Thoracic aorta (tissue), 2 donors: ENCODE data around the gene CRYBB1. TPM values are rescaled to one million over a fixed set of nuclear protein-coding genes. Genes with fewer than 3 reads are reported as not detected.

Experiments used
- ATAC-seq: fragments of 150-250 bp; one replicate; pipeline ENCODE4 v1.8.0; 2017; ENCODE audit warnings: low read depth; ENCODE audit not compliant: insufficient number of reproducible peaks, low FRiP score
- DNase-seq: peaks from one replicate; pipeline ENCODE4 v3.0.0-alpha.2; 2020; ENCODE audit warnings: low spot score
- H3K27ac ChIP-seq, 2 donors: fragments of 200-600 bp; sonication (generic); 1 replicate in 1 of 2; 2 replicates in 1 of 2; pipeline ENCODE4 v1.5.1; 2016; ENCODE audit warnings: mild to moderate bottlenecking in 2 of 2, moderate library complexity in 2 of 2
- H3K27me3 ChIP-seq: fragments of 200-600 bp; sonication (generic); replicated peaks from 2 replicates; pipeline ENCODE4 v1.6.0; 2016; ENCODE audit warnings: mild to moderate bottlenecking; ENCODE audit not compliant: insufficient read depth
- H3K36me3 ChIP-seq: fragments of 200-600 bp; sonication (generic); one replicate; pipeline ENCODE4 v1.5.1; 2016
- H3K4me1 ChIP-seq, 2 donors: fragments of 200-600 bp; sonication (generic); 1 replicate in 1 of 2; 2 replicates in 1 of 2; pipeline versions ENCODE4 v1.5.1 to v1.6.0; 2016; ENCODE audit warnings: low read depth in 2 of 2, mild to moderate bottlenecking in 1 of 2; ENCODE audit not compliant: control insufficient read depth in 1 of 2
- H3K4me3 ChIP-seq: fragments of 200-600 bp; sonication (generic); 2 replicates; pipeline ENCODE4 v1.5.1; 2016; ENCODE audit warnings: mild to moderate bottlenecking
- H3K9me3 ChIP-seq: fragments of 200-600 bp; sonication (generic); 2 replicates; pipeline ENCODE4 v1.5.1; 2016
- CTCF ChIP-seq: fragments of 200-600 bp; sonication (generic); IDR thresholded peaks from one replicate; pipeline ENCODE4 v1.5.1; 2019; ENCODE audit warnings: antibody characterized with exemption
- total RNA-seq, 2 donors: library from RNA; depleted of rRNA; stranded (reverse); fragments of >200 nt; gene quantifications; one replicate each; pipeline versions ENCODE4 v1.1.0 to v1.2.3, GENCODE V29; 2016

The CRYBB1 gene
- total RNA-seq, 2 donors from 2014 or later, result 0.71 to 2.6 TPM

GRCh38 chr22:26624803-26625202 is 7.0 kb upstream of the CRYBB1 start:
- Histone ChIP-seq H3K4me3 (no peak overlapping the region), H3K27ac (no peak overlapping the region), H3K4me1 (no peaks in the 10 kb centered on the region), H3K36me3 (no peaks in the 10 kb centered on the region), H3K9me3 (no peaks in the 10 kb centered on the region), H3K27me3 (no peaks in the 10 kb centered on the region)
- TF ChIP-seq CTCF, result no peak
- no peak for ATAC-seq
- DNase-seq, result no peak

GRCh38 chr22:26623984-26624383 is 6.2 kb upstream of the CRYBB1 start:
- ATAC-seq (no peak), DNase-seq (no peak)
- H3K4me3 ChIP-seq, result no peak overlapping the region
- no peaks in the 10 kb centered on the region for H3K36me3 ChIP-seq
- H3K27me3 ChIP-seq, result no peaks in the 10 kb centered on the region
- no peaks in the 10 kb centered on the region for H3K9me3 ChIP-seq
- no peak for TF ChIP-seq CTCF
- no peaks in the 10 kb centered on the region for H3K4me1 ChIP-seq
- no peak overlapping the region for H3K27ac ChIP-seq

- H3K4me3 ChIP-seq, result no peak within 1 kb of the TSS
- TF ChIP-seq CTCF, result no peak
- no peaks in the 10 kb centered on the region for H3K4me1 ChIP-seq
Measured at GRCh38 chr22:26621663-26622062, 3.8 kb upstream of the CRYBB1 start, which contains the start of gene CRYBA4. Gene CRYBA4 (plus strand): TSS chr22:26621963. CDS start chr22:26622597, 634 bp downstream.

GRCh38 chr22:26620197-26620596 is 2.4 kb upstream of the CRYBB1 start:
- Histone ChIP-seq H3K36me3 (no peaks in the 10 kb centered on the region), H3K9me3 (no peaks in the 10 kb centered on the region), H3K27me3 (no peaks in the 10 kb centered on the region), H3K4me3 (no peak overlapping the region), H3K4me1 (no peaks in the 10 kb centered on the region), H3K27ac (no peak overlapping the region)
- no peak for DNase-seq
- no peak for ATAC-seq
- no peak for TF ChIP-seq CTCF

More at GRCh38 chr22:26621663-26622062, 3.8 kb upstream of the CRYBB1 start, which contains the start of gene CRYBA4:
- Histone ChIP-seq H3K36me3 (no peaks in the 10 kb centered on the region), H3K27ac (no peak within 1 kb of the TSS), H3K9me3 (no peaks in the 10 kb centered on the region), H3K27me3 (no peaks in the 10 kb centered on the region)
- no peak for ATAC-seq
- no peak for DNase-seq

GRCh38 chr22:26619510-26619909 is 1.7 kb upstream of the CRYBB1 start:
- Histone ChIP-seq H3K9me3 (no peaks in the 10 kb centered on the region), H3K4me1 (no peaks in the 10 kb centered on the region), H3K36me3 (no peaks in the 10 kb centered on the region), H3K27ac (no peak overlapping the region), H3K4me3 (no peak overlapping the region), H3K27me3 (no peaks in the 10 kb centered on the region)
- DNase-seq, result no peak
- TF ChIP-seq CTCF, result no peak
- ATAC-seq, result no peak
